ENCODE data around the gene ADH7.

Gene ADH7

GRCh38 chr4:99395595-99396364 is 39.4 kb downstream of the ADH7 start:
- TF ChIP-seq, protein P1, sequence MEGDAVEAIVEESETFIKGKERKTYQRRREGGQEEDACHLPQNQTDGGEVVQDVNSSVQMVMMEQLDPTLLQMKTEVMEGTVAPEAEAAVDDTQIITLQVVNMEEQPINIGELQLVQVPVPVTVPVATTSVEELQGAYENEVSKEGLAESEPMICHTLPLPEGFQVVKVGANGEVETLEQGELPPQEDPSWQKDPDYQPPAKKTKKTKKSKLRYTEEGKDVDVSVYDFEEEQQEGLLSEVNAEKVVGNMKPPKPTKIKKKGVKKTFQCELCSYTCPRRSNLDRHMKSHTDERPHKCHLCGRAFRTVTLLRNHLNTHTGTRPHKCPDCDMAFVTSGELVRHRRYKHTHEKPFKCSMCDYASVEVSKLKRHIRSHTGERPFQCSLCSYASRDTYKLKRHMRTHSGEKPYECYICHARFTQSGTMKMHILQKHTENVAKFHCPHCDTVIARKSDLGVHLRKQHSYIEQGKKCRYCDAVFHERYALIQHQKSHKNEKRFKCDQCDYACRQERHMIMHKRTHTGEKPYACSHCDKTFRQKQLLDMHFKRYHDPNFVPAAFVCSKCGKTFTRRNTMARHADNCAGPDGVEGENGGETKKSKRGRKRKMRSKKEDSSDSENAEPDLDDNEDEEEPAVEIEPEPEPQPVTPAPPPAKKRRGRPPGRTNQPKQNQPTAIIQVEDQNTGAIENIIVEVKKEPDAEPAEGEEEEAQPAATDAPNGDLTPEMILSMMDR (IDR thresholded peaks at IDR 0.05), result no peak
- no peak for DNase-seq
- H3K4me3 Mint-ChIP-seq, result no peak overlapping the region
- peaks cover 2% of the 10 kb centered on the region for H3K27me3 Mint-ChIP-seq (ENCODE audit: low read depth, poor library complexity)
- no peaks in the 10 kb centered on the region for H3K36me3 Mint-ChIP-seq (ENCODE audit: low read depth)
- H3K9me3 Mint-ChIP-seq, result peaks cover 41% of the 10 kb centered on the region
- H3K4me1 Mint-ChIP-seq, result peaks cover 5% of the 10 kb centered on the region
- no peak overlapping the region for H3K27ac Mint-ChIP-seq

- no peak overlapping the region for H3K27ac Mint-ChIP-seq
- H3K36me3 Mint-ChIP-seq (ENCODE audit: low read depth), result no peaks in the 10 kb centered on the region
- no peak for DNase-seq
- TF ChIP-seq, protein P1 (IDR thresholded peaks at IDR 0.05), result no peak
- H3K4me1 Mint-ChIP-seq, result peaks cover 5% of the 10 kb centered on the region
- peaks cover 44% of the 10 kb centered on the region for H3K9me3 Mint-ChIP-seq
- H3K4me3 Mint-ChIP-seq, result no peak overlapping the region
- H3K27me3 Mint-ChIP-seq (ENCODE audit: low read depth, poor library complexity), result peaks cover 2% of the 10 kb centered on the region
Observed at GRCh38 chr4:99394896-99395295, 40.2 kb downstream of the ADH7 start.

DNA sequence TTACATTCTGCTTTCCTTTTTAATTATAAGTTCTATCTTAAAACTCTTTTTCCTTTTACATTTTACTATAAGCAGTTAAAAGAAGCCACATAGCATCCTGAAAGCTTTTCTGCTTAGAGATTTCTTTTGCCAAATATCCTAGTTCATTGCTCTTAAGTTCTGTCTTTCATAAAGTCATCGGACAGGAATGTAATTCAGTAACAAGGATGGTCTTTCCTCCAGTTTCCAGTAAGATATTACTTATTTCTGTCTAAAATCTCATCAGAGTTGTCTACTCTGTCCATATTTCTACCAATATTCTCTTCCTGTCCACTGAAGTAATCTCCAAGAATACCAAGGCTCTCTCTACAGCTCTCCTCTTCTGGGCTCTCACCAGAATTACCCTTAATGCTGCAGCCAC is 45.1 kb downstream of the ADH7 start:
- Mint-ChIP-seq H3K36me3 (ENCODE audit: low read depth) (no peaks in the 10 kb centered on the region), H3K27ac (no peak overlapping the region), H3K27me3 (ENCODE audit: low read depth, poor library complexity) (peaks cover 2% of the 10 kb centered on the region), H3K4me1 (peaks cover under 1% of the 10 kb centered on the region), H3K9me3 (peaks cover 22% of the 10 kb centered on the region), H3K4me3 (no peak overlapping the region)
- TF ChIP-seq, protein P1 (IDR thresholded peaks at IDR 0.05), result no peak
- no peak for DNase-seq

DNA sequence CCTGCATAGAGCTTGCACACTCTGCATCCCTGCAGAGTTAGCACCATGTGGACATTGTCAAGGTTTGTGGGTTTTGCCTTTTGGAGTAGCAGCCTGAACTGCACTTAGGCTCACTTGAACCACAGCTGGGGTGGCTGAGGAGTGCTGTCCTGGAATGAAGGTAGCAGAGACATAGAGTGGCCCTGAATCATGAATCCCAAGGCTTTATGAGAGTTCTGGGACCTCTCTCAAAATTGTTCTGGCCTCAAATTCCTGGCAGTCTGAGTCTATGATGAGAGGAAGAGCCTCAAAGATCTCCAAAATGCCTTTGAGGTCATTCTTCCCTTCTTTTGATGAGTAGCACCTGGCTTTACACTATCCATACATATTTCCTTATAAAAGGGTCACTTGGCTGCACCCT is 45.5 kb downstream of the ADH7 start:
- DNase-seq, result no peak
- no peaks in the 10 kb centered on the region for H3K4me1 Mint-ChIP-seq
- H3K9me3 Mint-ChIP-seq, result peaks cover 22% of the 10 kb centered on the region
- H3K4me3 Mint-ChIP-seq, result no peak overlapping the region
- no peak overlapping the region for H3K27ac Mint-ChIP-seq
- H3K27me3 Mint-ChIP-seq (ENCODE audit: low read depth, poor library complexity), result peaks cover 2% of the 10 kb centered on the region
- TF ChIP-seq, protein P1 (IDR thresholded peaks at IDR 0.05), result no peak
- no peaks in the 10 kb centered on the region for H3K36me3 Mint-ChIP-seq (ENCODE audit: low read depth)

GRCh38 chr4:99383833-99384392 is 51.2 kb downstream of the ADH7 start:
- Mint-ChIP-seq H3K4me3 (no peak overlapping the region), H3K27me3 (ENCODE audit: low read depth, poor library complexity) (peaks cover 6% of the 10 kb centered on the region), H3K9me3 (peaks cover 4% of the 10 kb centered on the region), H3K4me1 (no peaks in the 10 kb centered on the region), H3K36me3 (ENCODE audit: low read depth) (no peaks in the 10 kb centered on the region), H3K27ac (no peak overlapping the region)
- TF ChIP-seq, protein P1 (IDR thresholded peaks at IDR 0.05), result no peak
- DNase-seq, result no peak

- TF ChIP-seq, protein P1 (IDR thresholded peaks at IDR 0.05), result no peak
- H3K9me3 Mint-ChIP-seq, result no peaks in the 10 kb centered on the region
- H3K4me3 Mint-ChIP-seq, result no peak overlapping the region
- H3K27ac Mint-ChIP-seq, result no peak overlapping the region
- no peaks in the 10 kb centered on the region for H3K4me1 Mint-ChIP-seq
- no peaks in the 10 kb centered on the region for H3K36me3 Mint-ChIP-seq (ENCODE audit: low read depth)
- peaks cover 6% of the 10 kb centered on the region for H3K27me3 Mint-ChIP-seq (ENCODE audit: low read depth, poor library complexity)
- no peak for DNase-seq
Observed at GRCh38 chr4:99383399-99383798, 51.7 kb downstream of the ADH7 start.
